Left lung (tissue), 10 donors: ENCODE results near the gene GRB10. TPM values are rescaled to one million over a fixed set of nuclear protein-coding genes. Genes with fewer than 3 reads are reported as not detected.
"Not testable (repeated sequence)": the region's sequence is repeated elsewhere in the genome, so short reads cannot be mapped to it uniquely, and the experiment has no call there.

Experiments used
- ATAC-seq: fragments of 200-7000 bp; cut with Tn5 transposase; one replicate; pipeline ENCODE4 v1.9.1; 2020; ENCODE audit warnings: moderate library complexity
- DNase-seq, 4 donors: peaks; one replicate each; pipeline ENCODE4 v3.0.0-alpha.2; 2013 to 2020
- H3K27ac ChIP-seq, 2 donors: fragments of 200-600 bp; sonication (generic) in 1 of 2; one replicate each; pipeline versions ENCODE4 v1.5.0 to v1.8.0; 2020 to 2021
- H3K27me3 ChIP-seq, 2 donors: fragments of 200-600 bp; sonication (generic) in 1 of 2; one replicate each; pipeline versions ENCODE4 v1.5.0 to v1.8.0; 2020 to 2021
- H3K36me3 ChIP-seq, 2 donors: fragments of 200-600 bp; sonication (generic) in 1 of 2; one replicate each; pipeline versions ENCODE4 v1.5.0 to v1.8.0; 2020 to 2021
- H3K4me1 ChIP-seq, 2 donors: fragments of 200-600 bp; one replicate each; pipeline ENCODE4 v1.8.0; 2021
- H3K4me3 ChIP-seq, 2 donors: fragments of 200-600 bp; sonication (generic) in 1 of 2; one replicate each; pipeline versions ENCODE4 v1.5.0 to v1.8.0; 2020 to 2021; ENCODE audit warnings: mild to moderate bottlenecking in 1 of 2
- H3K9me3 ChIP-seq, 2 donors: fragments of 200-600 bp; sonication (generic) in 1 of 2; one replicate each; pipeline versions ENCODE4 v1.5.0 to v1.8.0; 2020 to 2021
- intact Hi-C, 2 donors: fragments of 100-400 bp; cut with DNase I; formaldehyde crosslinking; loops; one replicate each; pipeline versions ENCODE4 v1.11.2 to v1.14.2; 2022
- polyA plus RNA-seq, 6 donors: library from polyadenylated mRNA; unstranded; fragments of 120-200 nt; gene quantifications; one replicate each; pipeline ENCODE4 v1.2.1, GENCODE V29; 2013; ENCODE audit not compliant: insufficient read length in 6 of 6
- total RNA-seq, 2 donors: library from RNA; stranded (reverse); fragmentation: NEBNext Ultra II Directional; extraction: Animal tissue kit (Norgen Biotek cat#: 25700); gene quantifications; one replicate each; pipeline ENCODE4 v1.2.1, GENCODE V29; 2021
- TF ChIP-seq, protein P1 (sequence below), 2 donors: fragments of 200-600 bp; sonication (generic) in 1 of 2; IDR thresholded peaks; one replicate each; pipeline versions ENCODE4 v1.5.0 to v1.8.0; 2021; ENCODE audit warnings: antibody characterized with exemption in 2 of 2
- donor health status: DM: no; HTN: yes; CAD: no.
- donor health status: DM: no; HTN: no; CAD: no.

Gene GRB10
- total and polyA plus RNA-seq, 8 donors: 38.8 to 58.3 (median 45.0) TPM

DNA sequence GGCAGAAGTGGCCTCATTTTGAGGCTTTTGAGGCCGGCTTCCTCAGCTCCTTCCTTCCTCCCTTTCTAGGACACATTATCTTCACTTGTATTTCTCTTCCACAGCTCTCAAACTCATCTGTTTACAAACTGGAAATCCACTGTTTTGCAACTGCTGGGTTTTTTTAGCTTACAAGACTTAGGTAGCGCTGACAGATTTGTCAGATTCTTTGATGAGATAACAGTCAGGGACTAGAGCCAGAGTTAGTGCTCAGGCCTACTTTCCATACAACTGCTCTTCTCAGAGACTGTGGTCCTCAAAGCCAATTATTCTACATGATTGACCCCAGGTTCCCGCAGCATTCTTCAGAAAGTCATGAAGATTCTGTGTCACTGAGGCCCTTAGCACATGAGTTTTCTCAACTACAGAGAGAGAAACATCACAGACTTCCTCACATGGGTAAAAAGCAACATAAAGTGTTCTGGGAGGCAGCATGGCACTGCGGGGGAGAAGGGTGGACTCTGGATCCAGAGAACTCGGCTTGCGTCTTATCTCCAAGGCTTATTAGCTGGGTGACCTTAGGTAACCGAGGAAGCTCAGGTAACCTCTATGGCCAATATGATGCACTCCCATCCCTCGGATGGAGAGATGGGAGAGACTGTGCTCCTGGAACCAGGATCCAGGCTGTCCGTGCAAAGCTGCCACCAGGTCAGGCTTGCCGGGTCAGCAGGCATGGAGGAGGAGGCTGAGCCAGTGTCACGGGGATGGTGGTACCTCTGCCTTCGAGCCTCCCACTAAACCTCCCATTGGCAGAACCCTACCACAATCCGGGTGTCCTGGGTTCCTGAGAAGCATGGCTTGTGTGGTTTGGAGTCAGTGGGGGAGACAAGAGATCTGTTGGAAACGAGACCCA, 228.0 kb downstream of the GRB10 start:
- TF ChIP-seq, protein P1, sequence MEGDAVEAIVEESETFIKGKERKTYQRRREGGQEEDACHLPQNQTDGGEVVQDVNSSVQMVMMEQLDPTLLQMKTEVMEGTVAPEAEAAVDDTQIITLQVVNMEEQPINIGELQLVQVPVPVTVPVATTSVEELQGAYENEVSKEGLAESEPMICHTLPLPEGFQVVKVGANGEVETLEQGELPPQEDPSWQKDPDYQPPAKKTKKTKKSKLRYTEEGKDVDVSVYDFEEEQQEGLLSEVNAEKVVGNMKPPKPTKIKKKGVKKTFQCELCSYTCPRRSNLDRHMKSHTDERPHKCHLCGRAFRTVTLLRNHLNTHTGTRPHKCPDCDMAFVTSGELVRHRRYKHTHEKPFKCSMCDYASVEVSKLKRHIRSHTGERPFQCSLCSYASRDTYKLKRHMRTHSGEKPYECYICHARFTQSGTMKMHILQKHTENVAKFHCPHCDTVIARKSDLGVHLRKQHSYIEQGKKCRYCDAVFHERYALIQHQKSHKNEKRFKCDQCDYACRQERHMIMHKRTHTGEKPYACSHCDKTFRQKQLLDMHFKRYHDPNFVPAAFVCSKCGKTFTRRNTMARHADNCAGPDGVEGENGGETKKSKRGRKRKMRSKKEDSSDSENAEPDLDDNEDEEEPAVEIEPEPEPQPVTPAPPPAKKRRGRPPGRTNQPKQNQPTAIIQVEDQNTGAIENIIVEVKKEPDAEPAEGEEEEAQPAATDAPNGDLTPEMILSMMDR (IDR thresholded peaks at IDR 0.05): no peak
- Histone ChIP-seq H3K4me1 (no peaks in the 10 kb centered on the region), H3K27ac (no peak overlapping the region), H3K4me3 (no peak overlapping the region), H3K36me3 (no peaks in the 10 kb centered on the region), H3K27me3 (peaks cover 0 to 4% of the 10 kb centered on the region in 2 donors), H3K9me3 (no peaks in the 10 kb centered on the region)
- ATAC-seq: no peak
- DNase-seq: no peak
- intact Hi-C loops: no loop called here

DNA sequence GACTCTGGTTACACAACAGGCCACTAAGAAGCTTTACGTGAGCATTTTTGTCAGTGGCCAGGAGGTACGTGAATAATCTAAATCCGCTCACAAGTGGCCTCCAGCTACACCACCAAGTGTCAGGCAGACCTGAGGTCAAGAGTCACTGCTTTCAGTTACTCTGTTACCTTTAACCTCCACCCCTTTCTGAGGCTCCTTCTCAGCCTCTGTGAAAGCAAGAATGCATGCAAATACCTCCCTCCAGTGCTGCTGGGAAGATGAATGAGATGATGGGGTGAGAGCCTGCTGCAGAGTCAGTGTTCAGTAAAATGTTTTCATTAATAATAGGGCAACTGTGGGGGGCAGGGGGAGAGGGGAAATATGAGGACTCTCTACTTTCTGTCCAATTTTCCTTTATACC, 228.7 kb downstream of the GRB10 start:
- Histone ChIP-seq H3K27me3 (peaks cover 0 to 2% of the 10 kb centered on the region in 2 donors), H3K27ac (no peak overlapping the region), H3K4me3 (no peak overlapping the region), H3K4me1 (no peaks in the 10 kb centered on the region), H3K9me3 (no peaks in the 10 kb centered on the region), H3K36me3 (no peaks in the 10 kb centered on the region)
- ATAC-seq (no peak), DNase-seq (no peak)
- intact Hi-C loops: no loop called here
- TF ChIP-seq, protein P1 (IDR thresholded peaks at IDR 0.05): no peak

DNA sequence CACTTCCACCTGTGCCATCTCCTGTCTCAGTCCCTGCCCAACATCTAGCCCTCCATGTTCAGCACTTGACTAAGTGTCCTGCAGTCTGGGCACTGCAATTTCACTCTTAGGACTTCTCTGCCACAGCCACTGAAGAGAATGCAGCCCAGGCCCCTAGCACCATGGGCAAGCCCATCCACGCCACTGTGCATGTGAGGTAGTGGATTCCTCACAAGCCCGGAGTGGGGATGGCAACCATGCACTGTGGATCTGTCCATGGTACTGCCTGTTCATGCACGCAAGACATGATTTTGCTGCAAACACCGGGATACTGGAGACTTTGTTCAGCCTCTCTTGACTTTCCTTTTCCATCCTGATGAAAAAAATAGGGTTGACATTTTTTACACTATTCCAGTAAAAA, 229.8 kb downstream of the GRB10 start:
- Histone ChIP-seq H3K27ac (no peak overlapping the region), H3K4me3 (no peak overlapping the region), H3K27me3 (no peaks in the 10 kb centered on the region), H3K4me1 (no peaks in the 10 kb centered on the region), H3K9me3 (no peaks in the 10 kb centered on the region), H3K36me3 (no peaks in the 10 kb centered on the region)
- intact Hi-C loops: no loop called here
- DNase-seq (peak in 2 of 4 donors; percentile 35 to 70), ATAC-seq (peak; percentile 81)
- TF ChIP-seq, protein P1 (IDR thresholded peaks at IDR 0.05): no peak

DNA sequence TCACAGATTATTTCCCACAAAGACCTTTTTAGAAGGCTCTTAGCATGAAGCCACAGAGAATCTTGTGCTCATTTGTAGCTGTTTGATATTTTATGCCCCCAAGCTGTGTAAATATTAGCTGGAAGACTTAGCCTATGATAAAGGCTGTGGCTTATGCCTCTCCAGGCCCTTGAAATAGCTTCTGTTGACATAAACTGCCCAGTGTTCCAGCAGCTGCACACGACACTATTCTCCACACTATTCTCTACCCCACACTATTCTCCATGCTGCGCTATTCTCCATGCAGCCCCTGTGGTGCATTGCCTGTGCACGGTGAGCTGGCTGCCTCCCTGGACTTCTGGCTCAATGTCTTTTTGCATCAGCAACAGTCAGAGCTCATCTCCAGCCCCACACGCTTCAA, 230.6 kb downstream of the GRB10 start:
- H3K36me3 ChIP-seq: no peaks in the 10 kb centered on the region
- H3K4me1 ChIP-seq: no peaks in the 10 kb centered on the region
- H3K9me3 ChIP-seq: no peaks in the 10 kb centered on the region
- intact Hi-C loops: no loop called here
- no peaks in the 10 kb centered on the region for H3K27me3 ChIP-seq
- H3K27ac ChIP-seq: no peak overlapping the region
- TF ChIP-seq, protein P1 (IDR thresholded peaks at IDR 0.05): no peak
- DNase-seq: peak in 1 of 4 donors; percentile 47
- ATAC-seq: peak; percentile 95
- H3K4me3 ChIP-seq: no peak overlapping the region

DNA sequence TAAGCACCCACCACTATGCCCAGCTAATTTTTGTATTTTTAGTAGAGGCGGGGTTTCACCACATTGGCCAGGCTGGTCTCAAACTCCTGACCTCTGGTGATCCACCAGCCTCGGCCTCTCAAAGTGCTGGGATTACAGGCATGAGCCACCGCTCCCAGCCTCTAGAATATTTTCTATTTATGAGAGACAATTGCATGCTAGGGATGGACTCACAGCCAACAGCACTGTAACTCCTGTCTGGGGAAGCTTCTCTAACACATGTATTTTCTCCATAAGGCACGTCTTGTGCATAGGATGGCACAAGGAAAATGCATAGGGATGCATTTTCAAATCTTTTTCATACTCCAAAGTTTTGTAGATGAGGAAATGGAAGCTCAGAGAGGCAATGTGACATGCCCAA, 237.1 kb downstream of the GRB10 start:
- H3K27me3 ChIP-seq, H3K4me3 ChIP-seq, ATAC-seq, intact Hi-C loops, H3K9me3 ChIP-seq, H3K36me3 ChIP-seq, H3K4me1 ChIP-seq, H3K27ac ChIP-seq, DNase-seq: not testable (repeated sequence)
